SK-N-SH (cell line): ENCODE measurements around the gene ZNF804B. TPM values are rescaled to one million over a fixed set of nuclear protein-coding genes. Genes with fewer than 3 reads are reported as not detected.

Source experiments
- CTCF ChIA-PET: fragments of 300-600, 350-600 bp; formaldehyde crosslinking; extraction: SDS; loops from one replicate; lab custom pipeline; 2021; lab: Yijun Ruan, JAX
- POLR2A ChIA-PET: fragments of 350-600 bp; sonication (Branson Sonifier 250); formaldehyde crosslinking; extraction: SDS; loops from one replicate; lab custom pipeline; 2020; ENCODE audit warnings: antibody characterized with exemption, inconsistent platforms; lab: Yijun Ruan, JAX
- DNase-seq: peaks from one replicate; pipeline ENCODE4 v3.0.0; 2012
- H2AFZ ChIP-seq: fragments of 200-600 bp; sonication (generic); 2 replicates; pipeline ENCODE4 v1.8.1; 2016; ENCODE audit warnings: antibody characterized with exemption, mild to moderate bottlenecking, low read depth
- H3F3A ChIP-seq: fragments of 200-600 bp; sonication (generic); replicated peaks from 2 replicates; pipeline ENCODE3; 2016; ENCODE audit warnings: antibody characterized with exemption, mild to moderate bottlenecking; ENCODE audit not compliant: insufficient read depth
- H3K27ac ChIP-seq, 2 experiments: fragments of 200-500 bp in 1 of 2; fragments of 200-600 bp in 1 of 2; sonication (Bioruptor generic) in 1 of 2; sonication (generic), shearing (Covaris generic) in 1 of 2; 2 replicates each; pipeline versions ENCODE4 v1.5.1 to v1.6.1; 2014 to 2016; ENCODE audit warnings: low read depth in 2 of 2, inconsistent platforms in 1 of 2, low read length in 1 of 2, mild to moderate bottlenecking in 1 of 2, mixed read lengths in 1 of 2
- H3K27me3 ChIP-seq: fragments of 200-600 bp; sonication (generic), shearing (Covaris generic); 2 replicates; pipeline ENCODE4 v1.6.1; 2016; ENCODE audit warnings: mixed run types; ENCODE audit not compliant: insufficient read depth
- H3K36me3 ChIP-seq, 2 experiments: fragments of 200-500 bp in 1 of 2; fragments of 200-600 bp in 1 of 2; sonication (Bioruptor generic) in 1 of 2; sonication (generic) in 1 of 2; replicated peaks in 1 of 2; 2 replicates each; pipeline versions ENCODE3 to v1.5.1; 2014 to 2016; ENCODE audit warnings: low read length in 1 of 2, mild to moderate bottlenecking in 1 of 2; ENCODE audit not compliant: insufficient read depth in 2 of 2, control insufficient read depth in 1 of 2
- H3K4me1 ChIP-seq, 2 experiments: fragments of 200-500 bp in 1 of 2; fragments of 200-600 bp in 1 of 2; sonication (Bioruptor generic) in 1 of 2; sonication (generic), shearing (Covaris generic) in 1 of 2; 2 replicates each; pipeline versions ENCODE4 v1.5.1 to v1.6.1; 2014 to 2016; ENCODE audit warnings: low read depth in 1 of 2, low read length in 1 of 2, mixed run types in 1 of 2; ENCODE audit not compliant: insufficient read depth in 2 of 2, control insufficient read depth in 1 of 2
- H3K4me2 ChIP-seq: fragments of 200-600 bp; sonication (generic), shearing (Covaris generic); 2 replicates; pipeline ENCODE4 v1.6.1; 2017; ENCODE audit warnings: mixed run types
- H3K4me3 ChIP-seq, 2 experiments: fragments of 200-500 bp in 1 of 2; fragments of 200-600 bp in 1 of 2; sonication (Bioruptor generic) in 1 of 2; sonication (generic), shearing (Covaris generic) in 1 of 2; 2 replicates each; pipeline versions ENCODE4 v1.5.1 to v1.8.1; 2014 to 2016; ENCODE audit warnings: low read depth in 2 of 2, inconsistent platforms in 1 of 2, low read length in 1 of 2, mild to moderate bottlenecking in 1 of 2, mixed read lengths in 1 of 2, moderate library complexity in 1 of 2
- H3K79me2 ChIP-seq: fragments of 200-600 bp; sonication (generic); 2 replicates; pipeline ENCODE4 v1.8.1; 2017; ENCODE audit warnings: mild to moderate bottlenecking; ENCODE audit not compliant: insufficient read depth
- H3K9ac ChIP-seq: fragments of 200-600 bp; sonication (generic); 2 replicates; pipeline ENCODE4 v1.6.1; 2017; ENCODE audit warnings: mixed run types
- H3K9me2 ChIP-seq: fragments of 200-600 bp; sonication (generic); 2 replicates; pipeline ENCODE4 v1.6.1; 2017; ENCODE audit warnings: mixed run types
- H3K9me3 ChIP-seq: fragments of 200-600 bp; sonication (generic); 2 replicates; pipeline ENCODE4 v1.6.1; 2017; ENCODE audit warnings: mixed run types, mild to moderate bottlenecking, moderate library complexity
- H4K20me1 ChIP-seq: fragments of 200-600 bp; sonication (generic); 2 replicates; pipeline ENCODE4 v1.6.1; 2017; ENCODE audit warnings: mild to moderate bottlenecking, mixed run types; ENCODE audit not compliant: insufficient read depth
- CHD2 ChIP-seq: fragments of 150-350 bp; IDR thresholded peaks from 2 replicates; pipeline ENCODE4 v1.6.1; 2018; ENCODE audit warnings: low read length; ENCODE audit not compliant: partially characterized antibody
- ELF1 ChIP-seq: IDR thresholded peaks from 2 replicates; pipeline ENCODE4 v1.4.0; 2012
- EP300 ChIP-seq, 2 experiments: IDR thresholded peaks; 2 replicates each; pipeline versions ENCODE4 v1.4.0 to v1.6.1; 2012; ENCODE audit warnings: borderline replicate concordance in 1 of 2, low read depth in 1 of 2, low read length in 1 of 2
- EZH2phosphoT487 ChIP-seq: fragments of 200-600 bp; sonication (generic); IDR thresholded peaks from 2 replicates; pipeline ENCODE4 v1.6.1; 2017; ENCODE audit warnings: low read depth, mixed run types, mild to moderate bottlenecking, antibody characterized with exemption, moderate library complexity, borderline replicate concordance
- FOXJ3 ChIP-seq: sonication (generic); formaldehyde crosslinking; IDR thresholded peaks from 2 replicates; pipeline ENCODE4 v1.5.1; 2020; ENCODE audit warnings: mild to moderate bottlenecking, missing genetic modification reagents
- FOXM1 ChIP-seq: IDR thresholded peaks from 2 replicates; pipeline ENCODE4 v1.4.0; 2012; ENCODE audit warnings: low read depth, mild to moderate bottlenecking
- MEF2A ChIP-seq: IDR thresholded peaks from 2 replicates; pipeline ENCODE4 v1.4.0; 2012; ENCODE audit warnings: low read depth, borderline replicate concordance
- NRF1 ChIP-seq: IDR thresholded peaks from 2 replicates; pipeline ENCODE4 v1.6.1; 2012; ENCODE audit warnings: low read depth, mild to moderate bottlenecking, low read length
- POLR2AphosphoS5 ChIP-seq: IDR thresholded peaks from 2 replicates; pipeline ENCODE4 v1.6.1; 2012; ENCODE audit warnings: low read depth, low read length
- RAD21 ChIP-seq: IDR thresholded peaks from 2 replicates; pipeline ENCODE4 v1.6.1; 2012; ENCODE audit warnings: mild to moderate bottlenecking, low read length
- REST ChIP-seq: IDR thresholded peaks from 2 replicates; pipeline ENCODE4 v1.6.1; 2012; ENCODE audit warnings: mild to moderate bottlenecking, low read depth, low read length, moderate library complexity
- TAF1 ChIP-seq: IDR thresholded peaks from 2 replicates; pipeline ENCODE4 v1.6.1; 2012; ENCODE audit warnings: low read depth, mild to moderate bottlenecking, low read length, moderate library complexity, borderline replicate concordance
- ZBTB33 ChIP-seq: IDR thresholded peaks from 2 replicates; pipeline ENCODE4 v1.4.0; 2012; ENCODE audit warnings: low read depth, borderline replicate concordance
- polyA plus RNA-seq, 3 experiments: library from polyadenylated mRNA; depleted of rRNA; stranded (reverse); fragments of >200 nt; gene quantifications; 2 replicates each; pipeline ENCODE4 v1.2.3, GENCODE V29; 2012
- TF ChIP-seq, protein P1 (sequence below): IDR thresholded peaks from 2 replicates; pipeline ENCODE4 v1.4.0; 2012; ENCODE audit warnings: low read depth
- TF ChIP-seq, protein P2 (sequence below): IDR thresholded peaks from 2 replicates; pipeline ENCODE4; 2012

ZNF804B gene
- polyA plus RNA-seq, 1 of the 3 experiments (the other 2 are of a cell fraction) = not detected

- H3K9me2 ChIP-seq = no peaks in the 10 kb centered on the region
- H3K79me2 ChIP-seq = no peaks in the 10 kb centered on the region
- no peak overlapping the region for H3K27ac ChIP-seq
- H3K9ac ChIP-seq = no peak overlapping the region
- POLR2A ChIA-PET = no interaction called here
- no peaks in the 10 kb centered on the region for H3F3A ChIP-seq
- H3K27me3 ChIP-seq = no peaks in the 10 kb centered on the region
- no peak overlapping the region for H3K4me3 ChIP-seq
- no peaks in the 10 kb centered on the region for H3K36me3 ChIP-seq
- DNase-seq = no peak
- no peak overlapping the region for H2AFZ ChIP-seq
- TF ChIP-seq POLR2AphosphoS5 (no peak), FOXJ3 (CRISPR knock-in tag) (no peak), ZBTB33 (no peak), RAD21 (no peak), ELF1 (no peak), CHD2 (no peak), FOXM1 (no peak), EP300 (IDR thresholded peaks at IDR 0.05; ENCODE audit: borderline replicate concordance in 1 of 2, low read depth in 1 of 2, low read length in 1 of 2) (no peak), NRF1 (no peak), EZH2phosphoT487 (no peak), REST (no peak), MEF2A (no peak), TAF1 (no peak)
- TF ChIP-seq, protein P1, sequence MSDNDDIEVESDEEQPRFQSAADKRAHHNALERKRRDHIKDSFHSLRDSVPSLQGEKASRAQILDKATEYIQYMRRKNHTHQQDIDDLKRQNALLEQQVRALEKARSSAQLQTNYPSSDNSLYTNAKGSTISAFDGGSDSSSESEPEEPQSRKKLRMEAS = no peak
- TF ChIP-seq, protein P2, sequence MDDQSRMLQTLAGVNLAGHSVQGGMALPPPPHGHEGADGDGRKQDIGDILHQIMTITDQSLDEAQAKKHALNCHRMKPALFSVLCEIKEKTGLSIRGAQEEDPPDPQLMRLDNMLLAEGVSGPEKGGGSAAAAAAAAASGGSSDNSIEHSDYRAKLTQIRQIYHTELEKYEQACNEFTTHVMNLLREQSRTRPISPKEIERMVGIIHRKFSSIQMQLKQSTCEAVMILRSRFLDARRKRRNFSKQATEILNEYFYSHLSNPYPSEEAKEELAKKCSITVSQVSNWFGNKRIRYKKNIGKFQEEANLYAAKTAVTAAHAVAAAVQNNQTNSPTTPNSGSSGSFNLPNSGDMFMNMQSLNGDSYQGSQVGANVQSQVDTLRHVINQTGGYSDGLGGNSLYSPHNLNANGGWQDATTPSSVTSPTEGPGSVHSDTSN = no peak
- TF ChIP-seq, all 33 proteins: peak for 0
- Histone ChIP-seq H4K20me1 (no peaks in the 10 kb centered on the region), H3K9me3 (no peaks in the 10 kb centered on the region; the same call in 1 of the 2 replicates), H3K4me1 (peaks cover 0 to 9% of the 10 kb centered on the region in 2 experiments; a peak in 2 of 4 replicates), H3K4me2 (no peak overlapping the region)
- CTCF ChIA-PET = interaction anchor here (2.0 kb wide), 1 partner anchor 18 kb away, joined by 4 read pairs; no protein-coding TSS in a partner anchor
Measured at GRCh38 chr7:89308535-89308934, 549.0 kb downstream of the ZNF804B start.
